CD4-positive, alpha-beta memory T cell (primary cell): ENCODE results near the gene ALDH1B1. TPM values are rescaled to one million over a fixed set of nuclear protein-coding genes. Genes with fewer than 3 reads are reported as not detected.

Experiments
- CTCF ChIA-PET: fragments of 350-600 bp; sonication (Branson Sonifier 250); formaldehyde crosslinking; loops from one replicate; lab custom pipeline; 2021; ENCODE audit warnings: inconsistent platforms; ENCODE audit not compliant: partially characterized antibody; lab: Charles Lee
- POLR2A ChIA-PET: fragments of 350-600 bp; sonication (Branson Sonifier 250); formaldehyde crosslinking; loops from one replicate; lab custom pipeline; 2021; ENCODE audit not compliant: partially characterized antibody; lab: Charles Lee
- DNase-seq, 5 donors: peaks; one replicate each; pipeline versions ENCODE4 v3.0.0 to v3.0.0-alpha.2; 2020 to 2022; ENCODE audit warnings: mixed read lengths in 1 of 5
- H3K27ac ChIP-seq: one replicate; pipeline ENCODE4 v1.7.0; 2013; ENCODE audit warnings: low read depth, low read length
- H3K27me3 ChIP-seq: 2 replicates; pipeline ENCODE4 v1.7.0; 2013; ENCODE audit warnings: mild to moderate bottlenecking, low read length, moderate library complexity; ENCODE audit not compliant: insufficient read depth
- H3K36me3 ChIP-seq: 2 replicates; pipeline ENCODE4 v1.7.0; 2013; ENCODE audit warnings: mild to moderate bottlenecking, low read length, moderate library complexity; ENCODE audit not compliant: insufficient read depth
- H3K4me1 ChIP-seq: 2 replicates; pipeline ENCODE4 v1.7.0; 2013; ENCODE audit warnings: mild to moderate bottlenecking, low read length, moderate library complexity; ENCODE audit not compliant: insufficient read depth
- H3K4me3 ChIP-seq, 2 donors: one replicate each; pipeline ENCODE4 v1.7.0; 2013; ENCODE audit warnings: low read length in 2 of 2, mild to moderate bottlenecking in 1 of 2
- H3K9me3 ChIP-seq, 2 donors: one replicate each; pipeline ENCODE4 v1.7.0; 2013; ENCODE audit warnings: low read length in 2 of 2, control low read depth in 1 of 2; ENCODE audit not compliant: control insufficient read depth in 1 of 2
- H3K27ac Mint-ChIP-seq, 7 donors: one replicate each; pipeline ENCODE4 v1.8.0; 2020 to 2021; ENCODE audit warnings: mixed read lengths in 7 of 7, mild to moderate bottlenecking in 6 of 7, inconsistent platforms in 3 of 7, moderate library complexity in 3 of 7
- H3K27me3 Mint-ChIP-seq, 2 donors: one replicate each; pipeline ENCODE4 v1.8.0; 2020 to 2021; ENCODE audit warnings: mixed read lengths in 2 of 2
- H3K36me3 Mint-ChIP-seq, 2 donors: one replicate each; pipeline ENCODE4 v1.8.0; 2020 to 2021; ENCODE audit warnings: mixed read lengths in 2 of 2, inconsistent platforms in 1 of 2, mild to moderate bottlenecking in 1 of 2
- H3K4me1 Mint-ChIP-seq, 4 donors: one replicate each; pipeline ENCODE4 v1.8.0; 2020 to 2021; ENCODE audit warnings: mixed read lengths in 4 of 4, mild to moderate bottlenecking in 1 of 4
- H3K4me3 Mint-ChIP-seq, 8 donors: one replicate each; pipeline ENCODE4 v1.8.0; 2020 to 2021; ENCODE audit warnings: mixed read lengths in 8 of 8, mild to moderate bottlenecking in 7 of 8, moderate library complexity in 6 of 8, inconsistent platforms in 3 of 8
- H3K9me3 Mint-ChIP-seq, 8 donors: one replicate each; pipeline ENCODE4 v1.8.0; 2020 to 2021; ENCODE audit warnings: mixed read lengths in 8 of 8, mild to moderate bottlenecking in 5 of 8, inconsistent platforms in 3 of 8, moderate library complexity in 1 of 8
- intact Hi-C: fragments of 100-400 bp; cut with micrococcal nuclease; formaldehyde crosslinking; loops from one replicate; pipeline ENCODE4 v1.15.1; 2023
- polyA plus RNA-seq, 2 donors: library from polyadenylated mRNA; unstranded; fragments of 300-500 nt; fragmentation: Illumina TruSeq; gene quantifications; one replicate each; pipeline ENCODE4 v1.2.3, GENCODE V29; 2021
- total RNA-seq, 2 experiments: library from RNA; stranded (reverse); gene quantifications; one replicate each; pipeline ENCODE4 v1.2.3, GENCODE V29; 2021

The ALDH1B1 gene
- total and polyA plus RNA-seq, 4 experiments from 2014 or later, result 3.6 to 10.5 (median 7.3) TPM

DNA sequence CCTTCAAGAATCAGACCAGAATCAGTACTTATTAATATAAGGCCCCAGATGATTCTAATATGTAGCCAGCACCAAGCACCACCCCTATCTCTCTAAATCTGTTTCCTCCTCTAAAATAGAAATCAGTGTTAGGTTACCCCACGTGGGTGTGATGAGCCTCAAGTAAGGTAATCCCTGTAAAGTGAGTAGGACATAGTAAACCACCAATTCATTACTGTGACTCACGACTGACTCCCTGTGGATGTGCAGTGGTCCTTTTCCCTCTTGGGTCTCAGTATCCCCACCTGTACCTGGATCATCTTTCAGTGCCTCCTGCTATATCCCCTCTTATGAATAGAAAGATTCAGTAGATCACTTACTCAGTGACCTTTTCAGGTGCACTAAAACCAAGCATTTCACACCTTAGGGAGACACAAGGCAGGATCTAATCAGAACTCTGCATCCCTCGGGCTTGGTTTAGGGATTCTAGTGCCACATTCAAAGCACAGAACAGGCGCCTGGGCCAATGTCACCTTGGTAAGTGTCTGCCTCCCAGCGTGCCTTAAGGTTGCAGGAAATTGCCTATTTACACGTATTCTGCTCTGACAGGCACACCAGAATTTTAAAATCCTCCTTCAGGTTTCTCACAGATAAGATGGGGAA is 12.2 kb upstream of the ALDH1B1 start:
- no peak for DNase-seq
- Mint-ChIP-seq H3K4me1 (no peaks in the 10 kb centered on the region), H3K36me3 (no peaks in the 10 kb centered on the region), H3K9me3 (peaks cover 0 to 6% (median 0%) of the 10 kb centered on the region in 8 donors), H3K27me3 (no peaks in the 10 kb centered on the region), H3K4me3 (no peak overlapping the region), H3K27ac (peak overlapping the region in 1 of 7 donors; percentile 35)
- Histone ChIP-seq H3K27ac (no peak overlapping the region), H3K27me3 (no peaks in the 10 kb centered on the region), H3K4me3 (no peak overlapping the region), H3K4me1 (no peaks in the 10 kb centered on the region), H3K9me3 (no peaks in the 10 kb centered on the region), H3K36me3 (no peaks in the 10 kb centered on the region)
- CTCF ChIA-PET, result no interaction called here
- POLR2A ChIA-PET, result no interaction called here
- intact Hi-C loops, result no loop called here

DNA sequence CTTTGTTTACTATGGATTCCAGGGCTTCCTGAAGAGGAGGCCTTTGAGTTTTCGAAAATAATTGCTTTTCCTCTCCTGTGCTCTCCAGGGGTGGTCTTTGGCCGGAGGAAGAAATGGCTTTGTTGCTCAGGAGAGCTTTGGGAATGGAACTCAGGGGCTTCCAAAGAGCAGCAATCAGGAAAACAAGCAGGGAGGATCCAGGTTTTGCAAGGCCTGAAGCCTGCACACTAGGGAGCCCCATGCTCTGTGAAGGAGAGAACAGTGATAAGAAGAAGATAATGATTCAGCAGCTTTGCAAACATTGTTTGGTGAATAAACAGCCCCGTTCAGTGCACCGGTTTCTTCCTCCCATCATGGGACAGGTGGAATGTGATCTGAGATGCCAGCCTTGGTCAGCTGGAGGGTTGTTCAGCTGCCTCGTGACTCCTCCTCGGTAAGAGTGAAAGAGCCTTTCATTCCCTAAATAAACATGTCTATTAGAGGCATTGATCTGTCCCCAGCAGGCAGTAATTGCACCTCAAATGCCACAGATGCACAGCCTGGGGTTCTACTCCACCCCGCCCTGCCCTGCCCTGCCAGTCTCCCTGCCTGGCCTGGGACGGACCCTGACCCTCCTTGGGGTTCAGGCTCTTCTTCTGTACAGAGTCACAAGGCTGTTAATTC is 11.5 kb upstream of the ALDH1B1 start:
- H3K27ac Mint-ChIP-seq, result peak overlapping the region in 1 of 7 donors; percentile 60
- CTCF ChIA-PET, result no interaction called here
- no peak overlapping the region for H3K4me3 ChIP-seq
- no peaks in the 10 kb centered on the region for H3K9me3 ChIP-seq
- H3K4me3 Mint-ChIP-seq, result no peak overlapping the region
- no peaks in the 10 kb centered on the region for H3K4me1 Mint-ChIP-seq
- peaks cover 0 to 2% of the 10 kb centered on the region in 2 donors for H3K27me3 Mint-ChIP-seq
- no peaks in the 10 kb centered on the region for H3K4me1 ChIP-seq
- POLR2A ChIA-PET, result no interaction called here
- no peaks in the 10 kb centered on the region for H3K27me3 ChIP-seq
- no peak for DNase-seq
- intact Hi-C loops, result no loop called here
- H3K9me3 Mint-ChIP-seq, result peaks cover 0 to 9% (median 0%) of the 10 kb centered on the region in 8 donors
- H3K36me3 Mint-ChIP-seq, result no peaks in the 10 kb centered on the region
- H3K36me3 ChIP-seq, result no peaks in the 10 kb centered on the region
- H3K27ac ChIP-seq, result no peak overlapping the region

DNA sequence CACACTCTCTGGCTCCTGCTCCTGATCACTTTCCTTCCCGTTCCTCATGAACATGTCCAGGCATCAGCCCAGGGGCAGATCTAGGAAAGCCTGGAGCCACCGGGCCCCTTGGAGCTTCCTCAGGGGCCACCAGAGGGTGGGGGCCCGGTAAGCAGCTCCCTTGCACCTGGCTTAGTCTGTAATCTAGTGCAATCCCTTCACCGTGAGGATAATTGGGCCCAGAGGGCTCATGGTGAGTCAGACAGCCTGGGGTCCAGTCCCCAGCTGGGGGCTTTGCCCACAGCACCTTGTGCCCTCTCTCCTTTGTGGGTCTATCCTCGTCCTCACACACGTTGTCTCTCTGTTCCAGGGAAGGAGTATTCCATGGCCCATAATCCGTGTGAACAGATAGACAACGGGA is 10.4 kb upstream of the ALDH1B1 start:
- POLR2A ChIA-PET, result no interaction called here
- H3K27me3 Mint-ChIP-seq, result peaks cover 0 to 2% of the 10 kb centered on the region in 2 donors
- H3K9me3 ChIP-seq, result no peaks in the 10 kb centered on the region
- no peaks in the 10 kb centered on the region for H3K4me1 ChIP-seq
- peaks cover 0 to 9% (median 0%) of the 10 kb centered on the region in 8 donors for H3K9me3 Mint-ChIP-seq
- CTCF ChIA-PET, result no interaction called here
- H3K36me3 Mint-ChIP-seq, result no peaks in the 10 kb centered on the region
- no peak for DNase-seq
- H3K36me3 ChIP-seq, result no peaks in the 10 kb centered on the region
- H3K27me3 ChIP-seq, result no peaks in the 10 kb centered on the region
- no peak overlapping the region for H3K27ac Mint-ChIP-seq
- H3K4me1 Mint-ChIP-seq, result no peaks in the 10 kb centered on the region
- H3K27ac ChIP-seq, result no peak overlapping the region
- H3K4me3 ChIP-seq, result no peak overlapping the region
- no peak overlapping the region for H3K4me3 Mint-ChIP-seq
- intact Hi-C loops, result no loop called here

DNA sequence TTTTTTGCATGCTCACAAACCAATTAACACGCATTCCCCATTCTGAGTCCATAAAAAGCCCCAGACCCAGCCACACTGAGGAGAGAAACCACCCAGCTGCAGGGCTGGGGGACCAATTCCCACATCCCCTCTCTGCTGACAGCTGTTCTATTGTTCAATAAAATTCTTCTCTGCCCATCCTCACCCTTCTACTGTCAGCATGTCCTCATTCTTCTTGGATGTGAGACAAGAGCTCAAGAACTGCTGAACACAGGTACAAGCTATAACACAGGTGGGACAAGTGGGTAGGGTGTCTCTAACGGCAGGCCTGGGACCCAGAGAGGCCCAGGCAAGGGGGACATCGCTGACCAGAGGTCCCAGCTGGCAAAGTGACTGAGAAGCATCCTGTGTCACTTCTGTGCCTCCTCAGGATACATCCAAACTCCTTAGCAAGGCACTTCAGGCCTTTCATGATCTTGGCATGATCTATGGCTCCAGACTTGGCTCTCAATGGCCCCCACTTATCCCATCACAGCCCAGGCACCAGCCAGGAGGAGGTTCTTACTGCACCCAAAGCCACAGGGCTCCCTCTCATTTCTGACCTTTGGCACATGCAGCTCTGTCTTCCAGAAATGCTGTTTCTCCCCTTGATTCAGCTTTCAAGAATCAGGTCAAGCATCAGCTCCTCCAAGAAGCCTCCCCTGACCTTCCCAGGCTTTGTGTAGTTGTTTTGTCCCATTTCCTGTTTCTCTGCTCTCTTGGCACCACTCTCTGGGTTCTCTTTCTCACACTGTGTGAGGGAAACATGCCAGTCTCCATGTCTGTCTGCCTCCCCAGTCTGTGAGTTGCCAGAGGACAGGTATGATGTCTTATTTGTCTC is 7.3 kb upstream of the ALDH1B1 start:
- POLR2A ChIA-PET, result no interaction called here
- no peak overlapping the region for H3K4me3 ChIP-seq
- no peak overlapping the region for H3K27ac ChIP-seq
- Mint-ChIP-seq H3K27ac (no peak overlapping the region), H3K36me3 (no peaks in the 10 kb centered on the region), H3K4me3 (no peak overlapping the region), H3K9me3 (peaks cover 0 to 9% (median 0%) of the 10 kb centered on the region in 8 donors), H3K4me1 (no peaks in the 10 kb centered on the region), H3K27me3 (peaks cover 2% of the 10 kb centered on the region in 2 donors)
- no peaks in the 10 kb centered on the region for H3K36me3 ChIP-seq
- no peaks in the 10 kb centered on the region for H3K9me3 ChIP-seq
- H3K27me3 ChIP-seq, result no peaks in the 10 kb centered on the region
- intact Hi-C loops, result no loop called here
- no peak for DNase-seq
- H3K4me1 ChIP-seq, result no peaks in the 10 kb centered on the region
- CTCF ChIA-PET, result no interaction called here

DNA sequence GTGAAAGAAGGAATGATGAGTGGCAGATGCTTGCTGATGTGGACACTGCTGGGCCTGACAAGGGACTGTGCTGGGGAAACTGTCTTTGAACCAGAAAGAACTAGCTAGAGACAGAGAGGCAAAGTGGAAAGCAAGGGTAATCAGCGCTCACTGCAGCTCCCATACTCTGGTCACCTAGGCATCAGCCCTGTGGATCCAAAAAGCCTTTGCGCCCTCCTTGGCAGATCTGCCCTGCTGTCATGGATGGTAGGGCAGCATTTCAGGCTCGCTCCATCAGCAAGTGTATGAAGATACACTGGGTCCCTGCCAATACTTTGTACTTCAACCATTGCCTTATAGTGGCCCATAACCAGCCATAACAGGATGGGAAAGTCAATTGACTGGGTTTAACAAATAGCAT is 6.6 kb upstream of the ALDH1B1 start:
- peaks cover 0 to 9% (median 0%) of the 10 kb centered on the region in 8 donors for H3K9me3 Mint-ChIP-seq
- no peak for DNase-seq
- ChIA-PET CTCF (no interaction called here), POLR2A (no interaction called here)
- peaks cover 2% of the 10 kb centered on the region in 2 donors for H3K27me3 Mint-ChIP-seq
- no peaks in the 10 kb centered on the region for H3K36me3 Mint-ChIP-seq
- H3K9me3 ChIP-seq, result no peaks in the 10 kb centered on the region
- H3K4me1 Mint-ChIP-seq, result no peaks in the 10 kb centered on the region
- no peak overlapping the region for H3K4me3 ChIP-seq
- H3K27me3 ChIP-seq, result no peaks in the 10 kb centered on the region
- H3K27ac Mint-ChIP-seq, result no peak overlapping the region
- no peak overlapping the region for H3K4me3 Mint-ChIP-seq
- H3K27ac ChIP-seq, result no peak overlapping the region
- no peaks in the 10 kb centered on the region for H3K4me1 ChIP-seq
- intact Hi-C loops, result no loop called here
- no peaks in the 10 kb centered on the region for H3K36me3 ChIP-seq

DNA sequence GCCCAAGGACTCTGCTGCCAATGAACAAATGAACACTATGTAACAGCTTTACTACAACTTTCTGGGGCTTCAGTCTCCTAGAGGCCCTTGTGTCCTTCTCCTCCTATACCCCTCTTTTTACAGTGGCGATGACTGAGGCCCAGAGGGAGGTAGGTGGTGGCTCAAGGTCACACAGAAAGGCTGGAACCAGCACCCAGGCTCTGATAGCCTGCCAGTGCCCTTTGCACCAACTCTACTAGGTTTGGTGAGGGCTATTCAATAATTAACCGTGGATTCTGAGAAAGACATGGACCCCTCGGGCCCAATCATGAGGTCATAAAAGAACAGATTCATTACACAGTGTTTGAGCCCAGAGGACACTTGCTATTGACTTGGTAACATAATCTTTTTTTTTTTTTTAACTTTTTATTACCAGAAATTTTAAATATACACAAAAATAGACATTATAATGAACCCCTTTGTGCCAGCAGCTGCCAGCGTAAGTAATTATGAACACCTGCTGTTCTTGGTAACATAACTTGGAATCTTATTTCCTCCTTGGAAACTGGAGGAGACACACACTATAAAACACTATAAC is 6.1 kb upstream of the ALDH1B1 start:
- no peak overlapping the region for H3K4me3 Mint-ChIP-seq
- H3K27me3 Mint-ChIP-seq, result peaks cover 2% of the 10 kb centered on the region in 2 donors
- Histone ChIP-seq H3K27ac (no peak overlapping the region), H3K27me3 (no peaks in the 10 kb centered on the region), H3K9me3 (no peaks in the 10 kb centered on the region), H3K4me3 (no peak overlapping the region), H3K4me1 (no peaks in the 10 kb centered on the region), H3K36me3 (no peaks in the 10 kb centered on the region)
- POLR2A ChIA-PET, result no interaction called here
- intact Hi-C loops, result no loop called here
- DNase-seq, result no peak
- H3K36me3 Mint-ChIP-seq, result no peaks in the 10 kb centered on the region
- H3K4me1 Mint-ChIP-seq, result no peaks in the 10 kb centered on the region
- H3K27ac Mint-ChIP-seq, result no peak overlapping the region
- peaks cover 0 to 9% (median 0%) of the 10 kb centered on the region in 8 donors for H3K9me3 Mint-ChIP-seq
- CTCF ChIA-PET, result no interaction called here

DNA sequence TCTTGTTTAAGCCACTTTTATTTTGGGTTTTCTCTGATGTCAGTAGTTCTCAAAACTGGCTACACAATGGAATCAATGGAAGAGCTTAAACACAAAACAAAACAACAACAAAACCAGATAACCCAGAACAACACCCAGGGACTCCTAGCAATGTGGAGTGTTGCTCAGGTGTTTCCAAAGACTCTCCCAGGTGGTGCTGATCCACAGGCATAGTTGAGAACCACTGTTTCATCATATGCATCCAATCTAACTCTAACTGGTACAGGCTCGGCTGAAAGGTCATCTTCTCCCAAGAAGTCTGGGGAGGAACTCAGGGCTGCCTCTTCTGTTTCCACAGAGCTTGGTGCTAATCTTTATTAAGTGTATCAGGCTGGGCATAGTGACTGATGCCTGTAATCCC is 5.4 kb upstream of the ALDH1B1 start:
- H3K36me3 ChIP-seq, result no peaks in the 10 kb centered on the region
- ChIA-PET POLR2A (no interaction called here), CTCF (no interaction called here)
- H3K27me3 ChIP-seq, result no peaks in the 10 kb centered on the region
- Mint-ChIP-seq H3K4me3 (no peak overlapping the region), H3K27ac (no peak overlapping the region), H3K9me3 (peaks cover 0 to 9% (median 0%) of the 10 kb centered on the region in 8 donors), H3K36me3 (peaks cover 0 to under 1% of the 10 kb centered on the region in 2 donors), H3K4me1 (peaks cover under 1 to 2% (median 2%) of the 10 kb centered on the region in 4 donors), H3K27me3 (peaks cover 2% of the 10 kb centered on the region in 2 donors)
- intact Hi-C loops, result no loop called here
- H3K9me3 ChIP-seq, result no peaks in the 10 kb centered on the region
- H3K4me3 ChIP-seq, result no peak overlapping the region
- H3K4me1 ChIP-seq, result peaks cover 2% of the 10 kb centered on the region
- no peak overlapping the region for H3K27ac ChIP-seq
- no peak for DNase-seq
